Head of caudate nucleus (tissue), 42 donors: ENCODE measurements around the gene ERP44.
"Not testable (repeated sequence)": the region's sequence is repeated elsewhere in the genome, so short reads cannot be mapped to it uniquely, and the experiment has no call there.

Source experiments
- DNase-seq, 42 donors: peaks; one replicate each; pipeline versions ENCODE4 v3.0.0 to v3.0.0-alpha.2; 2020 to 2021; ENCODE audit warnings: mixed read lengths in 7 of 42
- intact Hi-C: fragments of 100-400 bp; cut with DNase I; formaldehyde crosslinking; loops from one replicate; pipeline ENCODE4 v1.15.0; 2022

ERP44 gene

DNA sequence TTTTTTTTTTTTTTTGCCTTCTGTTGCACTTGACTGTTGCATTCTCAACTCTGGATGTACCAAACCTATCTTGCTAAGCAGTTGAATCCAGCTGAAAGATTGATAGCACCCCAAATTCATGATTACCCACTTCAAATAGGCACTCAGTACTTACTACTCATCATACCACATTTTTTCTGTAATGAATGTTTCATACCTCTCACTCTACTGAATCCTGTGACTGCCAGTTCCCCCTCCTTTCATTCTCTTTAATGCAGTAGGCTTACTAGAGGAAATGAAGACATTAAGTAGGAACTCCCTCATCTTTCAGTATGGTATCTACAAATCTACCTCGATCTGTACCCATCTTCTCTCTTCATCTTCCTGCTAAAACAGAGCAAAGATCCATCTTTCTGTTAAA, 7.1 kb upstream of the ERP44 start:
- intact Hi-C loops: no loop called here
- DNase-seq: no peak

DNA sequence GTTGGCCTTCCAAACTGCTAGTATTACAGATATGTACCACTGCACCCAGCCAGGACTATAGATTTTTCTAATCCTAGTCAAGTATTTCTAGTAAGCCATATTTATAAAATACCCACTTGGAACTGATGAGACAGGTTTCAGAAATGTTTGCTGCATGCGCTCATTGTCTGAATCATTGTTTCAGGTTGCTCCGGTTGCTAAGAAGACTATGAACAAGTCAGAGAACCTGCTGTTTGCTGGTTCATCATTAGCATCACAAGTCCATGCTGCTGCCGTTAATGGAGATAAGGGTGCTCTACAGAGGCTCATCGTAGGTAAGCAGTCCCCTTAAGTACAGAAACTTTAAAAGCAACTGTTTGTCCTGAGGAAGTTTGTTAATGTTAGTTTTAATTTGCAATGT, 5.5 kb upstream of the ERP44 start:
- intact Hi-C loops: no loop called here
- no peak for DNase-seq

DNA sequence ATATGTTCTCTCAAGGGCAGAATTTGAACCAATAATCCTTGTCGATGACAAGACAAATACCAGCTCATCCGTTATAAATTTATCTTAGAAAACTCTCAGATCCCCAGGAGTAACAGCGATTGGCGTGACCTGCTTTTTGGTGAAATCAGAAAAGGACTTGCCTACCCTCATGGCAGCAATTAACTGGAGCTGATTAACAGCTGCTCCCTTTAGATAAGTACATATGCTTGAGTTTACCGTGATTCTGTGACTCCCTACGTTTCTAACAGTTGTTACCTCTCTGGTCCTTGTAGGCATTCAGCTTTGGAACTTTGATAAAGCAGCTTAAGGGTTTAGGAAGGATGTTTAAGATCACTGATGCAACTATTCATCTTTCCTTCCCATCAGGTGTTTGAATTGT, 2.8 kb upstream of the ERP44 start:
- intact Hi-C loops: no loop called here
- no peak for DNase-seq

DNA sequence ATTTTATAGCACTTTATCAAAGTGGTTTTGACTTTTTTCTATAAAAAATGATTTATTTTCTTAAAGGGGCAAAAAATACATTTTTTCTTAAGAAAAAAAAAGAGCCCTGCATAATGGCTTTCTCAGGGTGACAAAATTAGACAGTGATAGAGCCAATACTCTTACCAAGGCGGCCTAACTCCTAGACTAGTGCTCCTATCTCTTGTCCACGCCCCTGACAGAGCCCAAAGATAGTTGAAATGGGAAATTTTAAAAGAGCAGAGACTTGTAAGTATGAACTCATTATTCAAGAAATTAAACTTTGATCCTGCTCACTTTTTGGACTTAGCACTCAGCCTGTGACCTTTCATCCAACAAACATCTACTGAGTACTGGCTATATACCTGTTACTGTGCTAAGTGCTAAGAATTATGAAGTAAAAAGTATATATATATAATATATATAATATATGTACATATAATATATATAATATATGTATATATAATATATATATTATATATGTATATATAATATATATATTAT, 1.4 kb upstream of the ERP44 start:
- intact Hi-C loops: no loop called here
- no peak for DNase-seq

DNA sequence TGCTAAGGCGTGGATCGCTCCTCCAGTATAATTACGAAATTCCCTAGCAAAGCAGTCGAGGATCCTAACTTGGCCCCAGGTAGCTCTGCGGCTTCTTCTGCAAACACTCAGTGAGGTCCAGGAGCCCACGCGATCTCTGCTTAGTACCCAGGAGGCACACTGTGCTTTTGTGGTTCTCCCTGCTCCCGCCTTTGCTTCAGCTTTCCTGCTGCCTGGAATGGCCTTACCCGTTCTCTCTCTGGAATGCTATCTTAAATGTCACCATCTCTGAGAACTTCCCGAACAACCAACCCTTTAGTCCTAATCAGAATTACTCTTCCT, 882 bp upstream of the ERP44 start:
- intact Hi-C loops: no loop called here
- peak in 35 of 42 donors; percentile 3 to 64 (median 30) for DNase-seq

DNA sequence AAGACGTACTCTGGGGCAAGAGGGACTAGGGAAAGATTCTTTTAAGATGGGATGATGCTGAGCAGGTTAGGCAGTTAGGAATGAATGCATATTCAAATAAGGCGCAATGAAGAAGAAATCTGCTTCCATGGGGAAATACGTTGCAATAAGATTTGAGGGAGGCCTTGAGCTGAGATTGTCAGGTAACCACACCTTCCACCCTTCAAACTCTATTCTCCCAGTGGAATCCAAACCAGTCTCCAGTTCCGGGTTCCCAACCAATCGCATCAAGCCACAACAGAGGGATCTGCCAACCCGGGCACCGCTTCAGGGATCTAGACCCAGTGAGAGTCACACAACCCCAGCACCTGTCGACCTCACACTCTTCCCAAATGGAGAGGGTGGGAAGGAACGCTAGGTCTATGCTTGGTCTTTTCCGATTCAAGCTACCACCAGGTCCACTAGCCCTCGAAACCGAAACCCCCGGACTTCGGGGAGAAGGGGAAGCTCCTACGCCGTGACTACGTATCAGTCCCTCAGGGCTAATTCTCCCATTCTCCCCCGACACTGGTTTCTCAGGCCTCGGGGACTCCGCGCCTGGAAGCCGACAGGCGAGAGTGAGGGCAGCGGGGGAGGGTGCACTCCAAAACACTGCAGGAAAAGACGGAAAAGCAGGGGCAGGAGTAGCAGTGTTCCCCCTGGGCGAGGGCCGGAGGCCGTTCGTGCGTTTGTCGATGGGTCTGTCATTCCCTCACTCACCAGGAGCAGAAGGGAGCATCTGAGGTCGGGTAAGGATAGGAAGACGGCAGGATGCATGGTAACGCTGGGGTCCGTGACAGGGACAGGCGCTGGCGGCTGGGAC, 534 bp downstream of the ERP44 start:
- DNase-seq: peak; percentile 42 to 94 (median 80)
- intact Hi-C loops: no loop called here

DNA sequence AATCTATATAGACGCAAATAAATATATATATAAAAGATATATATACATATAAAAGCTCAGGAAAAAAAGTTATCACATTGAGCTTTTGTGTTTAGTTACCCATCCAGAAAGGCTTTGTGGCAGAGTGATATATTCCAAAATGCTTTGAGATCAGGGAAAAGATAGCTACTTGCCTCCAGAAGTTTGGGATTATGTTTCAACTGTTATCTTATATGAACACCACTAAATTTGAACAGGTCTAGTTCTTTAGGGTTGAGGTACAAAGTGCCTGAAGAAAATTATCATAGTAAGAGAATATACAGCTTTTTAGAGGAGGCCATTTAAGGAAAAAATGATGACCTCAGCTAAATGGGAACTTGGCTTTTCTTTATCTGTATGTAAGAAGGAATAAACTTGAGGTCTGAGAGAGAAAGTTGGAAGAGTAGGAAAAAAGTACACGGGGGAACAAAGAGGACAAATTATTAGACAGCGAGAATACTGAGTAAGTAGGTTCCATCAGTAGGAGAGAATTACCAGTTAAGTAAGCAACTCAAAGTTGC, 2.4 kb downstream of the ERP44 start:
- no peak for DNase-seq
- intact Hi-C loops: no loop called here

DNA sequence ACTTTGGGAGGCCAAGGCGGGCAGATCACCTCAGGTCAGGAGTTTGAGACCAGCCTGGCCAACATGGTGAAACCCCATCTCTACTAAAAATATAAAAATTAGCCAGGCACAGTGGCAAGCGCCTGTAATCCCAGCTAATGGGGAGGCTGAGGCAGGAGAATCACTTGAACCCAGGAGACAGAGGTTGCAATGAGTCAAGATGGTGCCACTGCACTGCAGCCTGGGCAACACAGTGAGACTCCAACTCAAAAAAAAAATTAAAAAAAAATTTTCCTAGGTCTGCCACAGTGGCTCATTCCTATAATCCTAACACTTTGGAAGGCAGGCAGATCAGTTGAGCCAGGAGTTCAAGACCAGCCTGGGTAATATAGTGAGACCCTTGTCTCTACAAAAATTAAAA, 4.4 kb downstream of the ERP44 start:
- DNase-seq, intact Hi-C loops: not testable (repeated sequence)

DNA sequence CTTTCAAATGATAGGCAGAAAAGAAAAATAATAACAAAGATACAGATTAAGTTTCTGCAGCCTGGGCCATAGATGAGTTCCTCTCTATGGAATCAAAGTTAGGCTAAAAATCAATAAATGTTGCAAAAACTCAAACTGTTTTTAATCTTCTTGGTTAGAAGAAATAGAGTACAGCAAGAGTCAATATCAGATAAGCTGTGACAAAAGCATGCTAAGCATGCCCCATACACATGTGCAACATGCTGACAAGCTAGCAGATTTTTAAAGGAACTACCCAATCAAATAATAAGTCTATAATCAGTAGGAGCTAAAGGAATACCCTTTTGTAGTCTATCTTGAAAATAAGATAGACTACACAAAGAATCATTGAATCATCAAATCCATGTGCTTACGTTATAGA, 6.7 kb downstream of the ERP44 start:
- no peak for DNase-seq
- intact Hi-C loops: no loop called here

DNA sequence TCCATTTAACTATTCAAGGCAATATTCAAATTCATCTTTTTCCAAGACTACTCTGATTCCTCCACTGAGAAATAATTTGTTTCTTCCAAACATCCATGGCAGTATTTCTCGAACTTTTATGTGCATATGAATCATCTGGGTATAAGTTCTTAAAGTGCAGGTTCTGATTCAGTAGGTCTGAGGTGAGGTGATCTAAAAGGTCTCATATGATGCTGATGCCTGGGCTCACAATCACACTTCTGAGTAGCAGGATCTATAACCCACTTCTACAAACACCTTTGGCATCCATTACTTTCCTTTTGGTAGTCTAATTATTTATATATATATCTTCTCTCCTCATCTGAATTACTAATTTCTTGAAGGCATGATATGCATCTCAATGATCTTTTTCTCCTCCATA, 7.2 kb downstream of the ERP44 start:
- no peak for DNase-seq
- intact Hi-C loops: no loop called here

DNA sequence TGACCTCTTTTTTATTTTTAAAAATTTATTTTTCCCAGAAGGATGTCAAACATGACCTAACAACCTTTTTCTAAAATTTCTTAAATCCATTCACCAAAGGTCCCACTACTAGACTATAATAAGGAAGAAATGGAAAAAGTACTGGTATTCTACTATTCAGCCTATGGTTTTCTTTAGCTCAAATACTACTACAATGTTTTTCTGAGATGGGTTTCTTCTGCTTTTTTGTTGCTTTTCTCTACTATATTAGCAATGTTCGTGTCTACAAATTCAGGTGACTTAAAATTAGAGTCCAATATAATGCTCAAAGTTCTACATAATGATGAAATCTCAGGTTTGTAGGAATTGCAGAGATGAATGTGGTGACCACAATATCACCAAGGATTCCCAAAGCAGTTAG, 7.9 kb downstream of the ERP44 start:
- no peak for DNase-seq

DNA sequence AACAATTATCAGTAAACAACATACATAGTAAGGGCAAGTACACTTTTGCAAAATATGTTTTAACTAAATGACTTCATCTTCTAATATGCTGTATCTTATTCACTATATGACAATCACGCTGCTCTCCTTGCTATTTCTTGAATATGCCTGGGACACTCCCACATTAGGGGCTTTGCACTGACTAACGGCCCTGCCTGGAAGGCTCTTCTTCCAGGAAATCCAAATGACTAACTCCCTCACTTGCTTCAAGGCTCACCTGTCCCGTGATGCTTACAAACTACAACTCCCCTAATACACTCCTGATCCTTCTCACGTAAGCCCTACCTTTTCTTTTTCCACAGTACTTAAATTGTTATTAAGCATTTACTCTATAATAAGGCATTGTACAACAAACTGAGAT, 10.6 kb downstream of the ERP44 start:
- intact Hi-C loops: no loop called here
- DNase-seq: no peak

More for the DNA sequence above, 7.9 kb downstream of the ERP44 start:
- intact Hi-C loops: no loop called here

DNA sequence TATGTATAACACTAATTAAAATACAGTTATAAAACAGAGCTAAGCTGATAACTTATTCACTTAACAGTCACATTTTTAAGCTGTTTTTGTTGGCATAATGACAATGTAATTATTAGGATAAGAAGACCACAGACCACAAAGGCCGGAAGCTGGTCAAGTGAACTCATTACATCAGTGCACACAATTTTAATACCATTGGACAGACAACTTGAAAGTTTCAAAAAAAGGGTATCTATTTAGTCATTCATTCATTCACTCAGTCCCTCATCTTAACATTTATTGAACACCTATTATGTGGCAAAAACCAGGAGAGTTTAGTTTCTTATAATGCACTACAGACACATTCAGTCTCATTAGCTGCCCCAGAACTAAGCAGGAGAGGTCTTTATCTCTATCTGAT, 11.6 kb downstream of the ERP44 start:
- DNase-seq: no peak
- intact Hi-C loops: no loop called here

DNA sequence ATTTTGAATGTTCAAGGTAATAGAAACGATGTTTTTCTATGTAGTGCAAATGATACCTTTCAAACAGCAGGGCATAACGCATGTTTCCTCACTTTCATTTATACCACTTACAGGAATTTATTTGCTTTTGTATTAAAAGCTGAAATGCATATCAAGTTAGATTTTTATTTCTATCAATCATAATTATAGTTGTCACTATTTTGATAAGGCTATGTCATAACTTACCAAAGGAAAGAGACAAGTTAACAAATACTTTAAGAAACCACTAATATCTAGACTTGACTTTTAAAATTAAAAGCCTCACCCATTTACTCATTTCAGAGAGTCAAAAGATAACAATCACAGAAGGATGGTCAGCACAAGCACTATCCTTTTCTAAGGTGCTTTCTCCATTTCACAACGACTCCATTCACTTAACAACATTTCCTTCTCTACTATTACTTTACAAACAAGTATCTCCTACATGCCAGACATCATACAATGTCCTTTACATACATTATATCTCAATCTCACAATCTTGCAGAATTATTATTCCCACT, 12.6 kb downstream of the ERP44 start:
- intact Hi-C loops: no loop called here
- no peak for DNase-seq

DNA sequence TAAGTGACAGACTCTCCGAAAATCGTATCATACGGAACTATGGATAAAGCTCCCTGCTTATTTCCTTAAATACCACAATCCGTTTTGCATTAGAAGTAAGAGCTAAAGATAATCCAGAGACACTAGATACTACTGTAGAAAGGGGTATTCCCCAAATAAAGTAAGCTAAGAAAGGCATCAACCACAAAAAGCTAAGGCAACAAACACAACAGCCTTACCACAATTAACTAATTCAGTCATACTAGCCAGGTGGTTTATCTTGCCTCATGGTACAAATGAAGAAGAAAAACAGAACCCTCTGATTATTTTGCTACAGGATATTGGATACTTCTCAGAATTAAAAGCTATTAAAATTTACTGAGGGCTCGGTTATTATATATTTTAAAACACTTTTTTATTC, 14.1 kb downstream of the ERP44 start:
- intact Hi-C loops: no loop called here
- DNase-seq: no peak

DNA sequence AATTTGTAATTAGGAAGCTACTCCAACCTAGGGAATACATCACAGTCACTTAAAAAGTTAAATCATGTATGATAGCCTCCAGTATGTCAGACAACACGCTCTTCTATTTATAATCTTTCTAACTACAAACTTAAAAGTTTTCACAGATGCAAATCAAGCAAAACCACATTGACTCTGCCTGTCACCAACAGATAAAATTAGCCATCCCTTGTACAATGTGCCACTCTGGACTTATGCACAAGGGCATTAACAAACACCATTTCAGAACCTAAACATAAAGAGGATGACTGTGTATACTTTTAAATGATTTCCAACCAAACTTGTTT, 14.7 kb downstream of the ERP44 start:
- DNase-seq: no peak
- intact Hi-C loops: no loop called here

DNA sequence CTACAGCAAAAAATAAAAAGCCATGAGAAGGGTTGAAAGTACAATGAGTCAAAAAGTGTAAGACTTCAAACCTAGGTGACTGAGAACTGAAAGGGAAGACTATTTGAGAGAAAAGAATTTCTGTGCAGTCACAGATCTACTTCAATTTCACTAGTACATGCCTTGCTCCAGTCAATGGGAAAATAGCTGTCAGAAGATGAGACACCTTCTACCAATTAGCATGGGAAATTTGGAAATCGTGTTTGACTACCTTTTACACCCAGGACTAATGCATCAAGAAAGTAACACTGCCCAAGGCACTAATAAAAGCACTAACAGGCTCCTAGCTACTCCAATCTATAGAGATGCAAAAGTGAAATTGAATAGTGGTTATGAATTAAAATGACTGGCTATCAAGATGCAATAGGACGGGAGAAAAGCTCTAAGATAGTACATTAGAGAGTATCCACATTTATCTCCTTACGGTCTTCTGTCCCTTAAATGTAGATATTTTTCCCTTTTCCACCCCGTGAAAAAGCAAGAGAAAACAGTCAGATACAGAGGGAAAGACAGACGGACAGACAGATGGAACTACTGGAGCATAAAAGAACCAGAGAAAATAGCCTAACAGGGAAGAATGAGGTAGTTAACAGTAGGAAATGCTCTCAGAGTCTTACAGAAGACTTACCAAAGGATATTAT, 15.2 kb downstream of the ERP44 start:
- intact Hi-C loops: no loop called here
- no peak for DNase-seq

DNA sequence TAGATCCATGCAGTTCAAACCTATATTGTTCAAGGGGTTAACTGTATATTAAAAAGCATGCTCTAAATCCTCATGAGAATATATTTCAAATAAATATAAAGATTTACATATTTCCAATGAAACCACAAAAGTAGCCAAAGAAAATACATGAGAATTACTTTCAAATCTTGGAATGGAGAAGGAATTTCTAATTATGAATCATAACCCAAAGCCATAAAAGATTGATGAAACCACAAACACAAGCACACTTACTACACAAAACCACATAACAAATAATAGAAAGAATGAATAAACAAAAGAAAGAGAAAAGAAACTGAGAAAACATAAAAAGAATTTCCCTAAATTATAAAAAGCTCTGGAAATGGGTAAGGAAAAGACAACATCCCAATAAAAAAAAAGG, 16.0 kb downstream of the ERP44 start:
- intact Hi-C loops: no loop called here
- DNase-seq: no peak

DNA sequence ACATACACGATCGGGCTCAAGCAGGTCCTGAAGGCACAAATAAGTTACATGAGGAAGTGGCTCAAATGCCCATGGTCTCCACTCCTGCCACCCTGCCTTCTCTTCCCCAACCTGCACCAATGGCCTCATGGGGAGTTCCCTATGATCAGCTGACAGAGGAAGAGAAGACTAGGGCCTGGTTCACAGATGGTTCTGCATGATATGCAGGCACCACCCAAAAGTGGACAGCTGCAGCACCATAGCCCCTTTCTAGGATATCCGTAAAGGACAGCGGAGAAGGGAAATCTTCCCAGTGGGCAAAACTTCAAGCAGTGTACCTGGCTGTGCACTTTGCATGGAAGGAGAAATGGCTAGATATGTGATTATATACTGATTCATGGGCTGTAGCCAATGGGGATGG, 22.5 kb downstream of the ERP44 start:
- intact Hi-C loops, DNase-seq: not testable (repeated sequence)

DNA sequence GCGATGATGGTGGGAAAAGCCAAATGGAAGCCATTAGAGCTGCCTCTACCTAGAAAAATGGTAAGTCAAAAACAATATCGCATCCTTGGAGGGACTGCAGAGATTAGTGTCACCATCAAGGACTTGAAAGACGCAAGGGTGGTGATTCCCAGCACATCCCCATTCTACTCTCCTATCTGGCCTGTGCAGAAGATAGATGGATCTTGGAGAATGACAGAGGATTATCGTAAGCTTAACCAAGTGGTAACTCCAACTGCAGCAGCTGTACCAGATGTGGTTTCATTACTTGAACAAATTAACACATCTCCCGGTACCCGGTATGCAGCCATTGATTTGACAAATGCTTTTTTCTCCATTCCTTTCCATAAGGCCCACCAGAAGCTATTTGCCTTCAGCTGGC, 23.8 kb downstream of the ERP44 start:
- intact Hi-C loops: no loop called here

More for the DNA sequence above, 23.8 kb downstream of the ERP44 start:
- no peak for DNase-seq
